Stomach (tissue), 4 donors: ENCODE measurements around the gene YPEL3.

Source experiments
- POLR2A ChIP-seq, 4 donors: fragments of 450-650 bp; IDR thresholded peaks; one replicate each; pipeline ENCODE4 v1.6.1; 2016; ENCODE audit warnings: antibody characterized with exemption in 4 of 4, control low read depth in 2 of 4, mild to moderate bottlenecking in 1 of 4, moderate library complexity in 1 of 4
- POLR2AphosphoS5 ChIP-seq, 3 donors: sonication (generic); formaldehyde crosslinking; IDR thresholded peaks; one replicate each; pipeline ENCODE4 v1.6.1; 2016; ENCODE audit warnings: antibody characterized with exemption in 3 of 3
- TF ChIP-seq, protein P1 (sequence below), 7 experiments: fragments of 450-650 bp in 4 of 7; fragments of 200-600 bp in 3 of 7; sonication (generic) in 3 of 7; IDR thresholded peaks; one replicate each; pipeline ENCODE4 v1.5.1; 2016 to 2019; ENCODE audit warnings: antibody characterized with exemption in 7 of 7, control low read depth in 2 of 7, mild to moderate bottlenecking in 1 of 7

DNA sequence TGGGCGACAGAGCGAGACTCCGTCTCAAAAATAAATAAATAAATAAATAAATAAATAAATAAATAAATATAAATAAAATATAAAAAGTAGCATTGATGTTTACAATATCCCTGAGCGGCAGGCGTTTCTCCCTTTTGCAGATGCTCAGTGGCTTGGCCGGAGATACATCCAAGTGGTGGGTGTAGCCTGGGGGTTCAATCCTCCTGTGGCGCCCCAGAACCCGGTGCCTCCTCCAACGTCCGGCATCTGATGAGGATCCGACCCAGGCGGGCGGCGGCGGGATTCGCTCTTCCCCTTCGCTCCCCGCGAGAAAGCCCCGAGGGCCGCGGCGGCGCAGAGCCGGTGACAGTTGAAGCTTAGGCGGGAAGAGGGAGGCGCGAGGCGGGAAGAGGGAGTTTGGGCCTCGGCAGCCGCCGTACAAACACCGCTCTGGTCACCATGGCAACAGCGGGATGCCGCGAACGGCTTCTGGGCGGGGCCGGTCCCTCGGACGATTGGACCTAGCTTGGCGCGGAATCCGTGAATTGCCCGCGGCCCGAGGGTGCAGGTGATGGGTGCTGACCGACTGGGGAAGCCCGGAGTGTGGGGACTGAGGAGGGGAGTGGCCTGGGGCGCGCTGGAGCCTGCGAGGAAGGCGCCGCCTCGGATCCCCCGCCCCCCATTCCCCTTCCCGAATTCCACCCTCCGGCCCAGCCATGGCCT lies 43.2 kb downstream of the YPEL3 start:
- TF ChIP-seq, protein P1, sequence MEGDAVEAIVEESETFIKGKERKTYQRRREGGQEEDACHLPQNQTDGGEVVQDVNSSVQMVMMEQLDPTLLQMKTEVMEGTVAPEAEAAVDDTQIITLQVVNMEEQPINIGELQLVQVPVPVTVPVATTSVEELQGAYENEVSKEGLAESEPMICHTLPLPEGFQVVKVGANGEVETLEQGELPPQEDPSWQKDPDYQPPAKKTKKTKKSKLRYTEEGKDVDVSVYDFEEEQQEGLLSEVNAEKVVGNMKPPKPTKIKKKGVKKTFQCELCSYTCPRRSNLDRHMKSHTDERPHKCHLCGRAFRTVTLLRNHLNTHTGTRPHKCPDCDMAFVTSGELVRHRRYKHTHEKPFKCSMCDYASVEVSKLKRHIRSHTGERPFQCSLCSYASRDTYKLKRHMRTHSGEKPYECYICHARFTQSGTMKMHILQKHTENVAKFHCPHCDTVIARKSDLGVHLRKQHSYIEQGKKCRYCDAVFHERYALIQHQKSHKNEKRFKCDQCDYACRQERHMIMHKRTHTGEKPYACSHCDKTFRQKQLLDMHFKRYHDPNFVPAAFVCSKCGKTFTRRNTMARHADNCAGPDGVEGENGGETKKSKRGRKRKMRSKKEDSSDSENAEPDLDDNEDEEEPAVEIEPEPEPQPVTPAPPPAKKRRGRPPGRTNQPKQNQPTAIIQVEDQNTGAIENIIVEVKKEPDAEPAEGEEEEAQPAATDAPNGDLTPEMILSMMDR (IDR thresholded peaks at IDR 0.05): no peak
- TF ChIP-seq POLR2AphosphoS5 (IDR thresholded peaks at IDR 0.05) (peak; percentile 75 to 97 (median 81)), POLR2A (IDR thresholded peaks at IDR 0.05) (no peak)
